AG09319 (cell line): ENCODE data around the gene NUP133.
"Not testable (repeated sequence)": the region's sequence is repeated elsewhere in the genome, so short reads cannot be mapped to it uniquely, and the experiment has no call there.

Source experiments
- DNase-seq: peaks from one replicate; pipeline ENCODE4 v3.0.0-alpha.2; 2010; ENCODE audit warnings: low read depth; ENCODE audit errors: extremely low read depth
- CTCF ChIP-seq: IDR thresholded peaks from 2 replicates; pipeline ENCODE4 v1.5.1; 2011; ENCODE audit warnings: low read depth, mild to moderate bottlenecking, inconsistent platforms, low read length, moderate library complexity

Gene NUP133

GRCh38 chr1:229531326-229531725 lies 23.2 kb upstream of the NUP133 start:
- DNase-seq = no peak
- no peak for TF ChIP-seq CTCF

GRCh38 chr1:229529639-229530038 lies 21.5 kb upstream of the NUP133 start:
- no peak for DNase-seq
- no peak for TF ChIP-seq CTCF

GRCh38 chr1:229526695-229527094 lies 18.6 kb upstream of the NUP133 start:
- no peak for TF ChIP-seq CTCF

DNA sequence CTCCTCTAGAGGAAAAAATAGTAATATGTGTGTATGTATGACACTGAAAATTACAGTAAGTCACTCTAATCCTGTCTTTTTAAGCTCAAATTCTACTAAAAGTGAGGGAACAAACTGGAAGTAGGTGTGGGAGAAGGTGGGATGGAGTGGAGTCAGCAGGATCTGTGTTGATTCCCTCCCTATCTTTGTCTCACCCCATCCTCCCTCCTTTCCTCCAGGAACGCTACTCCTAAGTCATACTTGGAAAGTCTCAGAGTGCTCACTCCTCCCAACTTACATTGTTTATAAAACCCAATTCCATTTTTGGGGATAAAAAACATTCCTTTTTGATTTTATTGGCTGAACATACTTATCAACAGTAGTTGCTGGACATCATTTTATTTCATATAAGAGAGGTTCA lies 14.9 kb upstream of the NUP133 start:
- DNase-seq = no peak
- no peak for TF ChIP-seq CTCF

More at GRCh38 chr1:229526695-229527094, 18.6 kb upstream of the NUP133 start:
- no peak for DNase-seq

DNA sequence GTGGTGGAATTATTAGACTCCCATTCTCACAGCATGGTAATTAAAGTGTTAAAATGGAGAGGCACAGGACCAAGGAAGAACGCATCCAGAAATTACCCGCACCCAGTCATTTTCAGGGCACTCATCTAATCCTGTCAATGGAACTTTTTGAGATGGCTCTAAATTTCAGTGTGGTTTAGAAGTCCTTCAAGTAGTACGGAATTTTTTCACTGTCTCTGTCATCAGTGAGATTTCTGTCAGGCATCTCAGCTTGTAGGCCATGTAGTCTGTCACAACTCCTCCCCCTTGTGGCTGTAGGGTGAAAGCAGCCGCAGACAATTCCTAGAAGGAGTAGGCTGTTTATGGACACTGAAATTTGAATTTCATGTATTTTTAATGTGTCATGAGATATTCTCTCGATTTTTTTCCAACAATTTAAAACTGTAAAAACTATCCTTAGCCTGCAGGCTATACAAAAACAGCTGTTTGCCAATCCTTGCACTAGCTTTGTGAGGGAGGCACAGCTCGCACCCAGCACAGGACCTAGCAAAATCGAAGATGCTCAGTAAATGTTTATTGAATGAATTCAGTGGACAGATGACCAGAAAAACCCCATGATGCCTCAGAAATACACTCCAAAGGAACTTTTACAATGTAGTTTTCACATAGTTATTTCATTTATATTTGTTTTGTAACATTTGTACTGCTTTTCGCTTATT lies 6.6 kb upstream of the NUP133 start:
- TF ChIP-seq CTCF = peak; percentile 93
- peak; percentile 23 for DNase-seq

- DNase-seq = not testable (repeated sequence)
Measured at GRCh38 chr1:229511625-229512024, 3.5 kb upstream of the NUP133 start.

DNA sequence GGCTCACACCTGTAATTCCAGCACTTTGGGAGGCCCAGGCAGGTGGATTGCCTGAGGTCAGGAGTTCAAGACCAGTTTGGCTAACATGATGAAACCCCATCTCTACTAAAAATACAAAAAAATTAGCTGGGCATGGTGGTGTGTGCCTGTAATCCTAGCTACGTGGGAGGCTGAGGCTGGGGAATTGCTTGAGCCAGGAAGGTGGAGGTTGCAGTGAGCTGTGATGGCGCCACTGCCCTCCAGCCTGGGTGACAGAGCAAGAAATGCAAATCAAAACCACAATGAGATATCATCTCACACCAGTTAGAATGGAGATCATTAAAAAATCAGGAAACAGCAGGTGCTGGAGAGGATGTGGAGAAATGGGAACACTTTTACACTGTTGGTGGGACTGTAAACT lies 3.1 kb upstream of the NUP133 start:
- DNase-seq = not testable (repeated sequence)

DNA sequence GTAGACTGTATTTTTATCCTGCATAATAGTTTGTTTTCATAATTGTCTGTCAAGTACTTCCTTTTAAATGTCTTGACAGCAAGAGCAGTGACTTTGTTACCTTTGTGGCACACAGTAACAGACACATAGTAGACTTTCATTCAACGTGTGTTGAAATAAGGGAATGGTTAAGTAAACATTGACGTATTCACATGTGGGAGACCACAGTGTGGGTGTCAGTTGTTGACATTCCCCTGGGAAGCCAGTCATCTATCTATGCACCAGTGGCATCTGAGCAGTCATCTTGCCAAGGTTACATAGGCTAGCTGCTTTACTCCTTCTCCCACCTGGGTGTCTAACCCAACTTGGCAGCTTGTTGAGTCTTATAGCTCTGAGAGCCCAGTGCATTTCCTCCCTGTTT lies 1.4 kb upstream of the NUP133 start:
- no peak for DNase-seq
- TF ChIP-seq CTCF = no peak
